NB4 (cell line): Measurements from ENCODE around the gene ZNF324.
A peak's percentile ranks its signal among the peaks of the same experiment; 100 is the strongest.
"Not testable (repeated sequence)": the region's sequence is repeated elsewhere in the genome, so short reads cannot be mapped to it uniquely, and the experiment has no call there.

ENCODE experiments used
- DNase-seq: peaks from one replicate; pipeline ENCODE4 v3.0.0; 2010; ENCODE audit warnings: low read depth
- H3K4me3 ChIP-seq: one replicate; pipeline ENCODE4 v1.5.1; 2011; ENCODE audit warnings: mild to moderate bottlenecking, low read depth, low read length, moderate library complexity
- CTCF ChIP-seq: IDR thresholded peaks from one replicate; pipeline ENCODE4 v1.5.1; 2012; ENCODE audit warnings: low read depth, low read length
- MAX ChIP-seq: IDR thresholded peaks from 2 replicates; pipeline ENCODE4 v1.6.1; 2011; ENCODE audit warnings: low read depth, low read length
- MYC ChIP-seq: IDR thresholded peaks from 2 replicates; pipeline ENCODE4 v1.6.1; 2011; ENCODE audit warnings: low read depth, low read length
- POLR2A ChIP-seq: IDR thresholded peaks from 2 replicates; pipeline ENCODE4 v1.6.1; 2011; ENCODE audit warnings: mild to moderate bottlenecking; ENCODE audit not compliant: insufficient read length; ENCODE audit errors: extremely low read depth

The ZNF324 gene

GRCh38 chr19:58440556-58440955, 26.3 kb upstream of the ZNF324 start:
- H3K4me3 ChIP-seq = no peak overlapping the region
- no peak for DNase-seq
- TF ChIP-seq CTCF (no peak), POLR2A (no peak), MAX (no peak), MYC (no peak)

- not testable (repeated sequence) for DNase-seq, H3K4me3 ChIP-seq
Measured at GRCh38 chr19:58442986-58443385, 23.9 kb upstream of the ZNF324 start.

GRCh38 chr19:58448860-58449259, 18.0 kb upstream of the ZNF324 start:
- not testable (repeated sequence) for H3K4me3 ChIP-seq, DNase-seq

- not testable (repeated sequence) for DNase-seq, H3K4me3 ChIP-seq
Measured at GRCh38 chr19:58449980-58450379, 16.9 kb upstream of the ZNF324 start.

- peak overlapping the region; percentile 40 for H3K4me3 ChIP-seq
- no peak for DNase-seq
- TF ChIP-seq MAX (no peak), CTCF (no peak), POLR2A (no peak), MYC (no peak)
Measured at GRCh38 chr19:58450856-58451357, 16.0 kb upstream of the ZNF324 start.

- H3K4me3 ChIP-seq = peak within 1 kb of the TSS; percentile 40
- DNase-seq = peak; percentile 95
- TF ChIP-seq MAX (peak; percentile 67), MYC (peak; percentile 52), POLR2A (peak; percentile 66), CTCF (no peak)
Measured at GRCh38 chr19:58451358-58452101, 15.3 kb upstream of the ZNF324 start, which contains the start of gene ZNF324B. Gene ZNF324B (plus strand): TSS chr19:58451622. CDS start chr19:58453702, 2,080 bp downstream.

- H3K4me3 ChIP-seq = no peak overlapping the region
- TF ChIP-seq MYC (no peak), CTCF (no peak), POLR2A (no peak), MAX (no peak)
- no peak for DNase-seq
Measured at GRCh38 chr19:58453743-58454142, 13.1 kb upstream of the ZNF324 start.
